Tibial artery (tissue), 4 donors: ENCODE data around the gene GDPD2.

ENCODE experiments used
- DNase-seq, 2 donors: peaks; one replicate each; pipeline ENCODE4 v3.0.0-alpha.2; 2019
- H3K27ac ChIP-seq, 2 donors: fragments of 200-600 bp; sonication (generic) in 1 of 2; 1 replicate in 1 of 2; 2 replicates in 1 of 2; pipeline ENCODE4 v1.5.1; 2018 to 2019; ENCODE audit warnings: mild to moderate bottlenecking in 1 of 2
- H3K27me3 ChIP-seq, 2 donors: fragments of 200-600 bp; sonication (generic) in 1 of 2; one replicate each; pipeline versions ENCODE4 v1.5.1 to v1.6.0; 2016 to 2019
- H3K36me3 ChIP-seq, 3 donors: fragments of 200-600 bp; sonication (generic) in 2 of 3; one replicate each; pipeline ENCODE4 v1.5.1; 2016 to 2019; ENCODE audit warnings: mild to moderate bottlenecking in 2 of 3
- H3K4me1 ChIP-seq, 4 donors: fragments of 200-600 bp; sonication (generic) in 2 of 4; 1 replicate in 3 of 4; 2 replicates in 1 of 4; pipeline ENCODE4 v1.5.1; 2016 to 2019
- H3K4me3 ChIP-seq, 2 donors: fragments of 200-600 bp; sonication (generic) in 1 of 2; 1 replicate in 1 of 2; 2 replicates in 1 of 2; pipeline ENCODE4 v1.5.1; 2018 to 2019; ENCODE audit warnings: mild to moderate bottlenecking in 2 of 2
- H3K9me3 ChIP-seq, 3 donors: fragments of 200-600 bp; sonication (generic) in 1 of 3; one replicate each; pipeline ENCODE4 v1.5.1; 2016 to 2019
- intact Hi-C: fragments of 100-400 bp; cut with DNase I; formaldehyde crosslinking; loops from one replicate; pipeline ENCODE4 v1.15.0; 2023; ENCODE audit warnings: low total_unique reads
- TF ChIP-seq, protein P1 (sequence below), 2 experiments: fragments of 200-600 bp in 1 of 2; fragments of 450-650 bp in 1 of 2; IDR thresholded peaks; one replicate each; pipeline ENCODE4 v1.5.1; 2017 to 2019; ENCODE audit warnings: antibody characterized with exemption in 2 of 2, mild to moderate bottlenecking in 1 of 2, moderate library complexity in 1 of 2

The GDPD2 gene

DNA sequence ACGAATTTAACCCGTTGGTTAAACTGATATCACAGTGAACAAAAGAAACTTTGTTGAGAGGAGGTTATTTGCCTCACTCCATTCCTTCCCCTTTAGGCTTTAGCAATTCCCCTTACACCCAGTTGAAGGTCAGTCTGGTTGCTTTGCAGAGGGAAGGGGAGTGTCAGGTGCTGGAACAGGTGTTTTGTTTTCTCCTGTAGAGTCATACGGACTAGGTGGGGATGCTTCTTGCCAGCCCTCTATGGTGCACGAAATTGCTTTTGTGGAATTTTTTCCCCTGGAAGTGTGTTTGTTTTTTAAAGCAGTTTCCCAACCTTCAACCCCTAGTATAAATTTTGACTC, 54.6 kb downstream of the GDPD2 start:
- TF ChIP-seq, protein P1, sequence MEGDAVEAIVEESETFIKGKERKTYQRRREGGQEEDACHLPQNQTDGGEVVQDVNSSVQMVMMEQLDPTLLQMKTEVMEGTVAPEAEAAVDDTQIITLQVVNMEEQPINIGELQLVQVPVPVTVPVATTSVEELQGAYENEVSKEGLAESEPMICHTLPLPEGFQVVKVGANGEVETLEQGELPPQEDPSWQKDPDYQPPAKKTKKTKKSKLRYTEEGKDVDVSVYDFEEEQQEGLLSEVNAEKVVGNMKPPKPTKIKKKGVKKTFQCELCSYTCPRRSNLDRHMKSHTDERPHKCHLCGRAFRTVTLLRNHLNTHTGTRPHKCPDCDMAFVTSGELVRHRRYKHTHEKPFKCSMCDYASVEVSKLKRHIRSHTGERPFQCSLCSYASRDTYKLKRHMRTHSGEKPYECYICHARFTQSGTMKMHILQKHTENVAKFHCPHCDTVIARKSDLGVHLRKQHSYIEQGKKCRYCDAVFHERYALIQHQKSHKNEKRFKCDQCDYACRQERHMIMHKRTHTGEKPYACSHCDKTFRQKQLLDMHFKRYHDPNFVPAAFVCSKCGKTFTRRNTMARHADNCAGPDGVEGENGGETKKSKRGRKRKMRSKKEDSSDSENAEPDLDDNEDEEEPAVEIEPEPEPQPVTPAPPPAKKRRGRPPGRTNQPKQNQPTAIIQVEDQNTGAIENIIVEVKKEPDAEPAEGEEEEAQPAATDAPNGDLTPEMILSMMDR (IDR thresholded peaks at IDR 0.05) = no peak
- intact Hi-C loops = no loop called here
- H3K27ac ChIP-seq = peak overlapping the region; percentile 79 to 80
- H3K4me1 ChIP-seq = peaks cover 0 to 59% (median 22%) of the 10 kb centered on the region in 4 donors
- DNase-seq = no peak
- H3K36me3 ChIP-seq = no peaks in the 10 kb centered on the region
- no peaks in the 10 kb centered on the region for H3K27me3 ChIP-seq
- no peak overlapping the region for H3K4me3 ChIP-seq
- no peaks in the 10 kb centered on the region for H3K9me3 ChIP-seq

DNA sequence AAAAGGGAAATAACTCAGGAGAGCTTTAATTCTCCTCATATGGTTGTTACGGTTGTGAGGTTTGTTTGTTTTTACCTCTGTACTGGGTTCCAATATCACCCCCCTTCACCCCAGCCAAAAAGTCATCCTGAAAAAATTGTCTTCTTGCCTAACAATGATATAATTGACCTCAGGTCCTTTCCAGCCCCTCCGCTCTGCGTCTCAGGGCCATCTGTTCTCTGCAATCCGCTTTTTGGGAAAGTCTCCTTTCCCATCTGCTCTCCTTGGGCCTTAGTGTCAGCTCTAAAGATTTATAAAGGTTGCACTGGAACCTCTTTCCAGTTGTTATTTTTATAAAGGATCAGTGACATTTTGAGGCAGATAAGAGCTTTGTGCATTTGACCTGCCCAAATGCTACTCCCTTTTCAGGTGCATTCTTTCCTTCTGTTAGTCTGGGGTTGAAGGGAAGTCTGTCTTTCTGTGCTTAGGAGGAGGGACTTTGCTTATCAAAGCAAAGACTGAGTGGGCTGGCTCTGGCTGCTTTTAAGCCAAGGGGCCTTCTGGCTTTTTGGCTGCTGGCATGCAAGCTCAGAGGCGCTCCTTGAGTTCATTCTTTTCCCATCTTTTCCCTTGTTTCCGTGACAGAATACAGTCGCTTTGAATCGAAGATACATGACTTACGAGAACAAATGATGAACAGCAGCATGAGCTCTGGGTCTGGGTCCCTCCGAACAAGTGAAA, 55.6 kb downstream of the GDPD2 start:
- intact Hi-C loops = no loop called here
- H3K36me3 ChIP-seq = no peaks in the 10 kb centered on the region
- no peaks in the 10 kb centered on the region for H3K27me3 ChIP-seq
- no peak for DNase-seq
- H3K4me3 ChIP-seq = no peak overlapping the region
- TF ChIP-seq, protein P1 (IDR thresholded peaks at IDR 0.05) = no peak
- peaks cover 0 to 59% (median 22%) of the 10 kb centered on the region in 4 donors for H3K4me1 ChIP-seq
- H3K9me3 ChIP-seq = no peaks in the 10 kb centered on the region
- H3K27ac ChIP-seq = peak overlapping the region; percentile 79 to 80

DNA sequence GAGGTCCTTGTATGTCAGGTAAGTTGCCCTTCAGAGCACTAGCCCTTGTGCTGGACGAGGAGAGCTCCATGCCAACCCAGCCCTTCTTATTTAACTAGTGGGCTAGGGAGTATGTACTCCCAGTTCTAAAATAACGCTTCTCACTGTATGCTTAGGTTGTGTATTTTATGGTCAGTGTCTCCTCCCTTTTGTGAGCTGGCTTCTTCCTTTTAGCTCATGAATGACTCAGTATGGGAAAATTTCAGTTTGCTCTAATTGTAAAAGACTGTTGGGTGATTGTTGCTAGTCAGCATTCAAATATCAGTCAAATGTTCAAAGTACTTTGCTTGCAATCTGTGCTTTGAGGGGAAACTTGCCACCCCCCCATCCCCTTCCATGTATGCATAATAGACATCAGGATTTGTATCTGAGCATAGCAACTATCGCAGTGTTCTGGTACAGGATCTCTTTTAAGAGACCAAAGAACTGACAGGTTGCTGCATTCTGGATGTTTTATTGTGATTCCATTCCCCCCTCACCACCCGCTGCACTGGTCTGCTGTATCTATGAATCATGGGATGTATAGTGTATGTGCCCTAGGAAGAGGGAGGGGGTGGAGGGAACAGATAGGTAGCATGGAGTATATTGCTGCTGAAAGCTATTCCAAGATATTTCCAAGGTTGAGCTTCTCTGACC, 56.3 kb downstream of the GDPD2 start:
- no peak for DNase-seq
- peaks cover 0 to 59% (median 22%) of the 10 kb centered on the region in 4 donors for H3K4me1 ChIP-seq
- TF ChIP-seq, protein P1 (IDR thresholded peaks at IDR 0.05) = no peak
- no peaks in the 10 kb centered on the region for H3K9me3 ChIP-seq
- no peaks in the 10 kb centered on the region for H3K36me3 ChIP-seq
- intact Hi-C loops = no loop called here
- no peak overlapping the region for H3K4me3 ChIP-seq
- H3K27me3 ChIP-seq = no peaks in the 10 kb centered on the region
- peak overlapping the region; percentile 79 to 80 for H3K27ac ChIP-seq

DNA sequence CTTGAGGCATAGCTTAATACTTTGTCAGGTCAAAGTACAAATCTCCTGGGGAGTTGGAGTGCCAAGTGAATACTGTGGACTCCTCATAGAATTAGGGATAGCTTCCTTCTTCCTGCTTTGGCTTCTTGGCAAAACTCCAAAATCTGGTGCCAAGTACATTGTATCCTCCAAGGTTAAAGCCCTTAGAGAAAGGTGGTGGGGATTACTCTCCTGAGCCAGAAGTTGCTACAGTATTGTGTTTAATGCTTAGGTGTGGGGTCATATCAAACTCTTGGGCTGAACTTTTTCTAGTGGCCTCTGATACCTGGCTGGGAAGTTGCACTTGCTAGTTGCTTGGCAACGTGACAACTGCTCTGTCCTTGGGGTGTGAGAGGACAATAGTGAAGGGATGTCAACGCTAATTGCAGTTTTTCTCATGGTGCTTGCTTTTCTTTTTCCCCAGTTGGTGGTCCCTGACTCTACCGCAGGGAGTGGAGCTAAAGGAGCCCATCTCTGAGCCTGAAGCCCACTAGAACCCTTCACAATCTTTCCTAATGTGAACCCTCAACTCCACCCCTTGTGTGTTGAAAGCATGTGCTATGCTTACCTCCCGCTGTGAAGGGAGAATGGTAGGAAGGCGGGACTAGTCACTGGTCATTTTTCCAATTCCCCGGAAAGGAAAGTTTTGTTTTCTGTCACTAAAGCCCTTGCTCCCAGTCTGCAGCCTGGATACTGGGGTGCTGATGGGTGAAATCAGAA, 57.0 kb downstream of the GDPD2 start:
- peak overlapping the region; percentile 79 to 80 for H3K27ac ChIP-seq
- H3K27me3 ChIP-seq = no peaks in the 10 kb centered on the region
- H3K4me3 ChIP-seq = peak overlapping the region; percentile 36
- DNase-seq = no peak
- intact Hi-C loops = no loop called here
- no peaks in the 10 kb centered on the region for H3K36me3 ChIP-seq
- TF ChIP-seq, protein P1 (IDR thresholded peaks at IDR 0.05) = no peak
- peaks cover 0 to 59% (median 22%) of the 10 kb centered on the region in 4 donors for H3K4me1 ChIP-seq
- no peaks in the 10 kb centered on the region for H3K9me3 ChIP-seq

DNA sequence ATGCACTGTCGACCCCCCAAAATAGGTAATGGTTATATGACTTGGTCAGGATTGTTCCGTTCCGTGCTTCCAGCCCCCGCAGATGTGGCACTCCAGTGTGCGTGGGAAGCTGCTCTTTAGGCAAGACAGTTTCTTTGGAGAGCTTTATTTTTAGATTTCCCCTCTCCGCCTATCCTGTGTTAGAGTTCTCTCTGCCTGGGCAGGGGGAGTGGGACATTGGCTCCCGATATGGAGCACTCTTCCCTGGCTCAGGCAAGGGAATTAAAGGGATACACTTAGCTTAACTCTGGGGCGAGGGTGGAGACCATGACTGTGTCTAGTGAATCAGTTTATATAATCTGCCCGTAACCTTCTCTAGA, 57.5 kb downstream of the GDPD2 start:
- TF ChIP-seq, protein P1 (IDR thresholded peaks at IDR 0.05) = no peak
- no peaks in the 10 kb centered on the region for H3K27me3 ChIP-seq
- peak overlapping the region; percentile 36 for H3K4me3 ChIP-seq
- no peaks in the 10 kb centered on the region for H3K9me3 ChIP-seq
- intact Hi-C loops = no loop called here
- peak in 1 of 2 donors; percentile 67 for DNase-seq
- no peaks in the 10 kb centered on the region for H3K36me3 ChIP-seq
- H3K27ac ChIP-seq = peak overlapping the region; percentile 79 to 80
- peaks cover 0 to 59% (median 22%) of the 10 kb centered on the region in 4 donors for H3K4me1 ChIP-seq
